ENCODE results near the gene MAPK1IP1L.

GRCh38 chr14:55101698-55102097 is 50.3 kb downstream of the MAPK1IP1L start:
- no peak for TF ChIP-seq POLR2A (IDR thresholded peaks at IDR 0.05; ENCODE audit: control extremely low read depth in 1 of 2, low read depth in 2 of 2, low read length in 2 of 2)
- TF ChIP-seq ZNF274 (IDR thresholded peaks at IDR 0.05; ENCODE audit: borderline replicate concordance, extremely low read depth, low read length), result no peak
- TF ChIP-seq, protein P1, sequence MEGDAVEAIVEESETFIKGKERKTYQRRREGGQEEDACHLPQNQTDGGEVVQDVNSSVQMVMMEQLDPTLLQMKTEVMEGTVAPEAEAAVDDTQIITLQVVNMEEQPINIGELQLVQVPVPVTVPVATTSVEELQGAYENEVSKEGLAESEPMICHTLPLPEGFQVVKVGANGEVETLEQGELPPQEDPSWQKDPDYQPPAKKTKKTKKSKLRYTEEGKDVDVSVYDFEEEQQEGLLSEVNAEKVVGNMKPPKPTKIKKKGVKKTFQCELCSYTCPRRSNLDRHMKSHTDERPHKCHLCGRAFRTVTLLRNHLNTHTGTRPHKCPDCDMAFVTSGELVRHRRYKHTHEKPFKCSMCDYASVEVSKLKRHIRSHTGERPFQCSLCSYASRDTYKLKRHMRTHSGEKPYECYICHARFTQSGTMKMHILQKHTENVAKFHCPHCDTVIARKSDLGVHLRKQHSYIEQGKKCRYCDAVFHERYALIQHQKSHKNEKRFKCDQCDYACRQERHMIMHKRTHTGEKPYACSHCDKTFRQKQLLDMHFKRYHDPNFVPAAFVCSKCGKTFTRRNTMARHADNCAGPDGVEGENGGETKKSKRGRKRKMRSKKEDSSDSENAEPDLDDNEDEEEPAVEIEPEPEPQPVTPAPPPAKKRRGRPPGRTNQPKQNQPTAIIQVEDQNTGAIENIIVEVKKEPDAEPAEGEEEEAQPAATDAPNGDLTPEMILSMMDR (IDR thresholded peaks at IDR 0.05; ENCODE audit: control extremely low read depth in 1 of 3, insufficient read depth in 1 of 3, low read depth in 1 of 3, low read length in 3 of 3), result no peak
- no peak for TF ChIP-seq ATF3 (IDR thresholded peaks at IDR 0.05; ENCODE audit: insufficient read depth, low read depth, low read length)
- no peak for TF ChIP-seq EP300 (IDR thresholded peaks at IDR 0.05; ENCODE audit: borderline replicate concordance in 1 of 2, low read depth in 2 of 2, low read length in 2 of 2)
- no peak for TF ChIP-seq SP2 (IDR thresholded peaks at IDR 0.05; ENCODE audit: low read length)
- TF ChIP-seq BCL11A (IDR thresholded peaks at IDR 0.05; ENCODE audit: low read depth in 2 of 2, low read length in 2 of 2), result no peak
- no peak for TF ChIP-seq ATF2 (IDR thresholded peaks at IDR 0.05; ENCODE audit: low read length)
- no peak for TF ChIP-seq SP1 (IDR thresholded peaks at IDR 0.05; ENCODE audit: low read depth, low read length)
- TF ChIP-seq, protein P2, sequence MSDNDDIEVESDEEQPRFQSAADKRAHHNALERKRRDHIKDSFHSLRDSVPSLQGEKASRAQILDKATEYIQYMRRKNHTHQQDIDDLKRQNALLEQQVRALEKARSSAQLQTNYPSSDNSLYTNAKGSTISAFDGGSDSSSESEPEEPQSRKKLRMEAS (IDR thresholded peaks at IDR 0.05), result no peak
- TF ChIP-seq EZH2 (IDR thresholded peaks at IDR 0.05; ENCODE audit: low read depth, low read length, severe bottlenecking), result no peak
- no peak for TF ChIP-seq YY1 (IDR thresholded peaks at IDR 0.05; ENCODE audit: low read depth, low read length)
- no peak for TF ChIP-seq SIN3A (conservative IDR thresholded peaks at IDR 0.05 in 1 of 2, IDR thresholded peaks at IDR 0.05 in 1 of 2; ENCODE audit: low read depth in 1 of 2, low read length in 2 of 2)
- TF ChIP-seq TAF1 (IDR thresholded peaks at IDR 0.05; ENCODE audit: low read depth, low read length), result no peak

Measured in H1 (cell line).